Astrocyte (in vitro differentiated cells and primary cell): ENCODE measurements around the gene TSR3. TPM values are rescaled to one million over a fixed set of nuclear protein-coding genes. Genes with fewer than 3 reads are reported as not detected.

Source experiments
- DNase-seq: peaks from one replicate; pipeline ENCODE4 v3.0.0-alpha.2; 2010; ENCODE audit warnings: low read depth
- FAIRE-seq: peaks from 2 replicates; lab custom pipeline; 2011; peaks lifted over from hg19 to GRCh38; lab: Jason Lieb, UNC
- H2AFZ ChIP-seq: 2 replicates; pipeline ENCODE4 v1.6.0; 2012; ENCODE audit warnings: low read depth, low read length, inconsistent platforms
- H3K27ac ChIP-seq: 2 replicates; pipeline ENCODE4 v1.5.1; 2011; ENCODE audit warnings: low read depth, low read length, inconsistent platforms
- H3K27me3 ChIP-seq: 2 replicates; pipeline ENCODE4 v1.6.0; 2011; ENCODE audit warnings: low read length, inconsistent platforms; ENCODE audit not compliant: insufficient read depth
- H3K36me3 ChIP-seq: 2 replicates; pipeline ENCODE4 v1.5.1; 2011; ENCODE audit warnings: low read length, inconsistent platforms; ENCODE audit not compliant: insufficient read depth
- H3K4me1 ChIP-seq: 2 replicates; pipeline ENCODE4 v1.5.1; 2011; ENCODE audit warnings: low read length, inconsistent platforms; ENCODE audit not compliant: insufficient read depth
- H3K4me2 ChIP-seq: 2 replicates; pipeline ENCODE4 v1.6.0; 2012; ENCODE audit warnings: low read length, inconsistent platforms
- H3K4me3 ChIP-seq: 2 replicates; pipeline ENCODE4 v1.5.1; 2011; ENCODE audit warnings: low read depth, mild to moderate bottlenecking, low read length, inconsistent platforms; ENCODE audit not compliant: insufficient read depth
- H3K79me2 ChIP-seq: 2 replicates; pipeline ENCODE4 v1.6.0; 2012; ENCODE audit warnings: mild to moderate bottlenecking, low read length, inconsistent platforms; ENCODE audit not compliant: insufficient read depth
- H3K9ac ChIP-seq: 2 replicates; pipeline ENCODE4 v1.6.0; 2012; ENCODE audit warnings: mild to moderate bottlenecking, low read length, inconsistent platforms
- H3K9me3 ChIP-seq: 2 replicates; pipeline ENCODE4 v1.5.1; 2012; ENCODE audit warnings: low read depth, mild to moderate bottlenecking, low read length, inconsistent platforms; ENCODE audit not compliant: insufficient read depth
- H4K20me1 ChIP-seq: 2 replicates; pipeline ENCODE4 v1.6.0; 2012; ENCODE audit warnings: low read length, inconsistent platforms; ENCODE audit not compliant: insufficient read depth
- H3K27ac Mint-ChIP-seq: one replicate; pipeline ENCODE4 v1.8.0; 2021; ENCODE audit warnings: mild to moderate bottlenecking, mixed read lengths; ENCODE audit not compliant: unreplicated experiment
- H3K27me3 Mint-ChIP-seq: one replicate; pipeline ENCODE4 v1.8.0; 2021; ENCODE audit warnings: low read depth, mixed read lengths; ENCODE audit not compliant: unreplicated experiment
- H3K36me3 Mint-ChIP-seq: one replicate; pipeline ENCODE4 v1.8.0; 2021; ENCODE audit warnings: low read depth, mixed read lengths; ENCODE audit not compliant: unreplicated experiment
- H3K4me1 Mint-ChIP-seq: one replicate; pipeline ENCODE4 v1.8.0; 2021; ENCODE audit warnings: low read depth, mixed read lengths; ENCODE audit not compliant: unreplicated experiment
- H3K4me3 Mint-ChIP-seq: one replicate; pipeline ENCODE4 v1.8.0; 2021; ENCODE audit warnings: mild to moderate bottlenecking, moderate library complexity, mixed read lengths; ENCODE audit not compliant: unreplicated experiment
- H3K9me3 Mint-ChIP-seq: one replicate; pipeline ENCODE4 v1.8.0; 2021; ENCODE audit warnings: mild to moderate bottlenecking, mixed read lengths; ENCODE audit not compliant: unreplicated experiment
- CTCF ChIP-seq: IDR thresholded peaks from 2 replicates; pipeline ENCODE4 v1.5.1; 2011; ENCODE audit warnings: low read depth, mild to moderate bottlenecking, inconsistent platforms, low read length, moderate library complexity; ENCODE audit not compliant: insufficient read depth
- EZH2 ChIP-seq: IDR thresholded peaks from 2 replicates; pipeline ENCODE4 v1.6.1; 2012; ENCODE audit warnings: mild to moderate bottlenecking, low read length, inconsistent platforms; ENCODE audit not compliant: insufficient read depth
- total RNA-seq: library from RNA; stranded (reverse); gene quantifications from 2 replicates; pipeline ENCODE4 v1.2.1, GENCODE V29; 2021

Gene TSR3
- total RNA-seq, 1 donor from 2014 or later = 63.3 TPM

GRCh38 chr16:1378087-1378803 lies 26.6 kb upstream of the TSR3 start:
- H3K4me3 Mint-ChIP-seq = peak overlapping the region; percentile 81
- Histone ChIP-seq H4K20me1 (peaks cover 22% of the 10 kb centered on the region), H2AFZ (no peak overlapping the region), H3K79me2 (peaks cover 5% of the 10 kb centered on the region), H3K27ac (no peak overlapping the region), H3K36me3 (no peaks in the 10 kb centered on the region), H3K4me3 (peak overlapping the region; percentile 60), H3K27me3 (no peaks in the 10 kb centered on the region), H3K9me3 (no peaks in the 10 kb centered on the region), H3K4me1 (peaks cover 11% of the 10 kb centered on the region), H3K4me2 (peak overlapping the region; percentile 92), H3K9ac (peak overlapping the region; percentile 87)
- H3K9me3 Mint-ChIP-seq = no peaks in the 10 kb centered on the region
- H3K27ac Mint-ChIP-seq = no peak overlapping the region
- no peak for FAIRE-seq
- DNase-seq = no peak
- peaks cover 3% of the 10 kb centered on the region for H3K27me3 Mint-ChIP-seq
- H3K36me3 Mint-ChIP-seq = peaks cover 5% of the 10 kb centered on the region
- H3K4me1 Mint-ChIP-seq = peaks cover 2% of the 10 kb centered on the region
- TF ChIP-seq CTCF (no peak), EZH2 (no peak)

DNA sequence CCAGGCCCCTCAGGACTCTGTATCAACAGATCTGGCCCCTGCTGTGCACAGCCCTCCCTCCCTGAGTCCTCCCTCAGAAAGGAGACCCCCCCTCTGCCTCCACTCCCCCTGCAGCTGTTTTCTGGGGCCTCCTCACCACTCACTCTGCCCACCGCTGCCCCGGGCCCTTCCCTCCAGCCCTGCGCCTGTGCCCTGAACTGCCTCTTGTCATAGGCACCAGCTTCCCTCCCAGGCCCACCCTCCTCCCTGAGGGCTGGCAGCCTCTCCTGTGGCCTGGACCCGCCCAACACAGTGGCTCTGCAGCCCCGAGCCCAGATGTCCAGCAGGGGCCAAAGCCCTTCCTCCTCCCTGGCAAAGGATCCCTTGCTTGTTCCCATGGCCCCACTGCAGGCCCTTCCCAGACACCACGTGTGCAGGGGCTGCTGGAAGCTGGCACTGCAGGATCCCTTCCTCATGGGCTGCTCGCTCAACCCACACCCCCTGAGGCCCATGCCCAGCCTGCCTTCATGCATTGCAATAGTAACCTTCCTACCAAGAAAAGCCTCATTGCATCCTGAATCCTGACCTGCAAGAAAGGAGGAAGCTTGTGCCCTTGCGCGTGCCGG lies 25.8 kb upstream of the TSR3 start:
- Histone ChIP-seq H3K79me2 (peaks cover 5% of the 10 kb centered on the region), H3K9ac (no peak overlapping the region), H4K20me1 (peaks cover 22% of the 10 kb centered on the region), H3K4me1 (peaks cover 11% of the 10 kb centered on the region), H3K27ac (no peak overlapping the region), H3K4me3 (no peak overlapping the region), H3K36me3 (no peaks in the 10 kb centered on the region), H3K9me3 (no peaks in the 10 kb centered on the region), H2AFZ (no peak overlapping the region), H3K4me2 (no peak overlapping the region), H3K27me3 (no peaks in the 10 kb centered on the region)
- peaks cover 3% of the 10 kb centered on the region for H3K27me3 Mint-ChIP-seq
- no peak overlapping the region for H3K27ac Mint-ChIP-seq
- TF ChIP-seq CTCF (no peak), EZH2 (no peak)
- peaks cover 2% of the 10 kb centered on the region for H3K4me1 Mint-ChIP-seq
- no peak overlapping the region for H3K4me3 Mint-ChIP-seq
- no peaks in the 10 kb centered on the region for H3K9me3 Mint-ChIP-seq
- no peak for DNase-seq
- no peak for FAIRE-seq
- H3K36me3 Mint-ChIP-seq = peaks cover 5% of the 10 kb centered on the region
